ENCODE measurements around the gene GPBP1. TPM values are rescaled to one million over a fixed set of nuclear protein-coding genes. Genes with fewer than 3 reads are reported as not detected.
"Not testable (repeated sequence)": the region's sequence is repeated elsewhere in the genome, so short reads cannot be mapped to it uniquely, and the experiment has no call there.

The GPBP1 gene
- total RNA-seq, 1 donor from 2014 or later = 142 TPM

DNA sequence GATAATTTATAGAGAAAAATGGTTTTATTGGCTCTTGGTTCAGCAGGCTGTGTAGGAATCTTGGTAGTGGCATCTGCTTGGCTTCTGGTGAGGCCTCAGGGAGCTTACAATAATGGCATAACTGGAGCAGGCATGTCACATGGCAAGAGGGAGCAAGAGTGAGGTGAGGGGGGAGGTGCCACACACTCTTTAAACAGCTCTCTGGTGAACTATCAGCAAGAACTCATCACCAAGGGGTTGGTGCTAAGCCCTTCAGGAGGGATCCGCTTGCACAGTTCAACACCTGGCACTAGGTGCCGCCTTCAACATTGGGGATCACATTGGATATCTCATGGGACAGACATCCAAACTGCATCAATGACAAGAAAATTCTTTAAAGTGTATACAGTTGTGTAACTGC, 10.5 kb downstream of the GPBP1 start:
- TF ChIP-seq, protein P1, sequence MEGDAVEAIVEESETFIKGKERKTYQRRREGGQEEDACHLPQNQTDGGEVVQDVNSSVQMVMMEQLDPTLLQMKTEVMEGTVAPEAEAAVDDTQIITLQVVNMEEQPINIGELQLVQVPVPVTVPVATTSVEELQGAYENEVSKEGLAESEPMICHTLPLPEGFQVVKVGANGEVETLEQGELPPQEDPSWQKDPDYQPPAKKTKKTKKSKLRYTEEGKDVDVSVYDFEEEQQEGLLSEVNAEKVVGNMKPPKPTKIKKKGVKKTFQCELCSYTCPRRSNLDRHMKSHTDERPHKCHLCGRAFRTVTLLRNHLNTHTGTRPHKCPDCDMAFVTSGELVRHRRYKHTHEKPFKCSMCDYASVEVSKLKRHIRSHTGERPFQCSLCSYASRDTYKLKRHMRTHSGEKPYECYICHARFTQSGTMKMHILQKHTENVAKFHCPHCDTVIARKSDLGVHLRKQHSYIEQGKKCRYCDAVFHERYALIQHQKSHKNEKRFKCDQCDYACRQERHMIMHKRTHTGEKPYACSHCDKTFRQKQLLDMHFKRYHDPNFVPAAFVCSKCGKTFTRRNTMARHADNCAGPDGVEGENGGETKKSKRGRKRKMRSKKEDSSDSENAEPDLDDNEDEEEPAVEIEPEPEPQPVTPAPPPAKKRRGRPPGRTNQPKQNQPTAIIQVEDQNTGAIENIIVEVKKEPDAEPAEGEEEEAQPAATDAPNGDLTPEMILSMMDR (IDR thresholded peaks at IDR 0.05) = no peak
- intact Hi-C loops (cut with micrococcal nuclease) = loop anchor here (2.0 kb wide), 1 partner anchor 14 kb away; no protein-coding TSS in a partner anchor
- ChIA-PET POLR2A (interaction anchor here (1.9 kb wide), 1 partner anchor 11 kb away, joined by 9 read pairs; the partner anchor contains the start of gene GPBP1), CTCF (no interaction called here)
- H3K4me1 Mint-ChIP-seq = peaks cover 82% of the 10 kb centered on the region
- no peak overlapping the region for H3K27ac Mint-ChIP-seq
- H3K4me3 Mint-ChIP-seq = peak overlapping the region; percentile 32
- ATAC-seq (ENCODE audit: low read depth) (no peak), DNase-seq (no peak)
- no peaks in the 10 kb centered on the region for H3K27me3 Mint-ChIP-seq
- no peaks in the 10 kb centered on the region for H3K9me3 Mint-ChIP-seq
- peaks cover 65% of the 10 kb centered on the region for H3K36me3 Mint-ChIP-seq (ENCODE audit: low read depth)

DNA sequence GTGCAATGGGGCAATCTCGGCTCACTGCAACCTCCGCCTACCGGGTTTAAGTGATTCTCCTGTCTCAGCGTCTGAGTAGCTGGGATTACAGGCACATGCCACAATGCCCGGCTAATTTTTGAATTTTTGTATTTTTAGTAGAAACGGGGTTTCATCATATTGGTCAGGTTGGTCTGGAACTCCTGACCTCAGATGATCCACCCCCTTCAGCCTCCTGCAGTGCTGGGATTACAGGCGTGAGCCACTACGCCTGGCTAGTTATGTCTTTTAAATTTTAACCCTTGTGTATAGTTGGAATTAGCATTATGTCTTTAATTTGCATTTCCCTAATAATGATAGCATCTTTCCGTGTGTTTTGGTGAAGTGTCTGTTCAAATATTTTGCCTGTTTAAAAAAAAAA, 11.5 kb downstream of the GPBP1 start:
- DNase-seq = no peak
- peaks cover 80% of the 10 kb centered on the region for H3K4me1 Mint-ChIP-seq
- H3K9me3 Mint-ChIP-seq = no peaks in the 10 kb centered on the region
- peak overlapping the region; percentile 17 for H3K4me3 Mint-ChIP-seq
- intact Hi-C loops (cut with micrococcal nuclease) = loop anchor here (2.0 kb wide), 1 partner anchor 13 kb away; no protein-coding TSS in a partner anchor
- TF ChIP-seq, protein P1 (IDR thresholded peaks at IDR 0.05) = no peak
- no peak overlapping the region for H3K27ac Mint-ChIP-seq
- H3K27me3 Mint-ChIP-seq = no peaks in the 10 kb centered on the region
- H3K36me3 Mint-ChIP-seq (ENCODE audit: low read depth) = peaks cover 63% of the 10 kb centered on the region
- no peak for ATAC-seq (ENCODE audit: low read depth)
- CTCF ChIA-PET = no interaction called here
- POLR2A ChIA-PET = no interaction called here

DNA sequence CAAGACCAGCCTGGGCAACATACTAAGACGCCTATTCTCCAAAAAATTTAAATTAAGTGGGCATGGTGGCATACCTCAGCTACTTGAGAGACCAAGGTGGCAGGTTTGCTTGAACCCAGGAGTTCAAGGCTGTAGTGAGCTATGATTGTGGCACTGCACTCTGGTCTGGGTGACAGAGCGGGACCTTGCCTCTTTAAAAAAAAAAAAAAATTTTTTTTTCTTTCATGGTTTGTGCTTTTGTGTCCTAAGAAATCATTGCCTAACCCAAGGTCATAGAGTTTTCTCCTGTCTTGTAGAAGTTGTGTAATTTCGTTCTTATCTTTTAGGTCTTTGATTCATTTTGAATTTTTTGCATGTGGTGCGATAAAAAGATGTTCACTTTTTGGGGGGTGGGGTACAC, 12.3 kb downstream of the GPBP1 start:
- CTCF ChIA-PET = no interaction called here
- intact Hi-C loops (cut with micrococcal nuclease) = no loop called here

DNA sequence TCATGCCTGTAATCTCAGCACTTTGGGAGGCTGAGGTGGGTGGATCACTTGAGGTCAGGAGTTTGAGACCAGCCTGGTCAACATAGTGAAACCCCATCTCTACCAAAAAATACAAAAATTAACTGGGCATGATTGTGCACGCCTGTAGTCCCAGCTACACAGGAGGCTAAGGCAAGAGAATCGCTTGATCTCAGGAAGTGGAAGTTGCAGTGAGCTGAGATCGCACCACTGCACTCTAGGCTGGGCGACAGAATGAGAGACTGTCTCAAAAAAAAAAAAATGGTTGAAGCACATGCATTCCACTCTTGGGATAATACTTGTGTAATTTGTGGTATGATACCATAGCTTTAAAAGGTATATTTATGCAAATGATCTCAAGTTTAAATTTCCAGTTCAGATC, 14.1 kb downstream of the GPBP1 start:
- intact Hi-C loops (cut with micrococcal nuclease) = loop anchor here (1.0 to 2.0 kb wide), 2 partner anchors 8 to 13 kb away; partner anchors contain the start of gene GPBP1
- POLR2A ChIA-PET = interaction anchor here (0.6 to 1.6 kb wide), 7 partner anchors 13 to 603 kb away, joined by 3 to 9 read pairs (median 3); partner anchors contain the start of gene GPBP1
- H3K9me3 Mint-ChIP-seq, DNase-seq, H3K27me3 Mint-ChIP-seq: not testable (repeated sequence)
- H3K4me1 Mint-ChIP-seq = peaks cover 87% of the 10 kb centered on the region
- ATAC-seq (ENCODE audit: low read depth) = peak; percentile 42
- H3K36me3 Mint-ChIP-seq (ENCODE audit: low read depth) = peaks cover 68% of the 10 kb centered on the region
- H3K4me3 Mint-ChIP-seq = peak overlapping the region; percentile 59
- CTCF ChIA-PET = interaction anchor here (0.7 to 0.9 kb wide), 2 partner anchors 32 to 50 kb away, joined by 3 read pairs; no protein-coding TSS in a partner anchor
- peak overlapping the region; percentile 61 for H3K27ac Mint-ChIP-seq

More for the DNA sequence above, 12.3 kb downstream of the GPBP1 start:
- Mint-ChIP-seq H3K36me3 (ENCODE audit: low read depth) (peaks cover 60% of the 10 kb centered on the region), H3K4me3 (peak overlapping the region; percentile 38), H3K27ac (no peak overlapping the region), H3K27me3 (no peaks in the 10 kb centered on the region), H3K4me1 (peaks cover 77% of the 10 kb centered on the region), H3K9me3 (no peaks in the 10 kb centered on the region)
- ATAC-seq (ENCODE audit: low read depth) = no peak
- POLR2A ChIA-PET = no interaction called here
- DNase-seq = no peak
- TF ChIP-seq, protein P1 (IDR thresholded peaks at IDR 0.05) = no peak

DNA sequence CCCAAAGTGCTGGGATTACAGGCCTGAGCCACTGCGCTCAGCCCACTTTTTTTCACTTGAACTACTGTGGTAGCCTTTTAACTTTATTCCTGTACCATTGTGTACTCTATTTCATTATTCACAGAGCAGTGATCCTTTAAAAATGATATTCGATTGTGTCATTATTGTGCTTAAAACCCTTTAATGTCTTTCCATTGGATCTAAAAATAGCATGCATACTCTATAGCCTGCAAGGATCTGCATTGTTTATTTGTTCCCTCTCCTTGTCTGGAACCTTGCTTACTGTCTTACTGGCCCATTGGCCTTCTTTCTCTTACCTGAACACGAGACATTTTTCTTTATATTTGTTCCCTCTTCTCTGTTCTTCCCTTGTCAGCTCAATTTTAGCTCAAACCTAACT, 15.7 kb downstream of the GPBP1 start:
- peaks cover 68% of the 10 kb centered on the region for H3K36me3 Mint-ChIP-seq (ENCODE audit: low read depth)
- no peaks in the 10 kb centered on the region for H3K27me3 Mint-ChIP-seq
- peaks cover 88% of the 10 kb centered on the region for H3K4me1 Mint-ChIP-seq
- POLR2A ChIA-PET = interaction anchor here (1.3 kb wide), 1 partner anchor 14 kb away, joined by 3 read pairs; no protein-coding TSS in a partner anchor
- H3K4me3 Mint-ChIP-seq = no peak overlapping the region
- H3K27ac Mint-ChIP-seq = no peak overlapping the region
- DNase-seq (no peak), ATAC-seq (ENCODE audit: low read depth) (no peak)
- TF ChIP-seq, protein P1 (IDR thresholded peaks at IDR 0.05) = no peak
- H3K9me3 Mint-ChIP-seq = peaks cover 1% of the 10 kb centered on the region
- CTCF ChIA-PET = no interaction called here
- intact Hi-C loops (cut with micrococcal nuclease) = loop anchor here (2.0 kb wide), 1 partner anchor 15 kb away; the partner anchor contains the start of gene GPBP1
